Activated naive CD4-positive, alpha-beta T cell treated with anti-CD3 and anti-CD28 coated beads, Interleukin-2, amount 50 U/mL, for 24 hours (primary cell): ENCODE data around the gene CCR1.

Source experiments
- H3K27ac Mint-ChIP-seq: one replicate; pipeline ENCODE4 v1.8.0; 2021; ENCODE audit warnings: mild to moderate bottlenecking, mixed read lengths
- H3K27me3 Mint-ChIP-seq: one replicate; pipeline ENCODE4 v1.8.0; 2021; ENCODE audit warnings: mixed read lengths
- H3K36me3 Mint-ChIP-seq: one replicate; pipeline ENCODE4 v1.8.0; 2021; ENCODE audit warnings: mixed read lengths
- H3K4me1 Mint-ChIP-seq: one replicate; pipeline ENCODE4 v1.8.0; 2021; ENCODE audit warnings: mixed read lengths
- H3K4me3 Mint-ChIP-seq: one replicate; pipeline ENCODE4 v1.8.0; 2021; ENCODE audit warnings: mild to moderate bottlenecking, mixed read lengths
- H3K9me3 Mint-ChIP-seq: one replicate; pipeline ENCODE4 v1.8.0; 2021; ENCODE audit warnings: mixed read lengths

The CCR1 gene

GRCh38 chr3:46154311-46154710, 53.8 kb downstream of the CCR1 start:
- Mint-ChIP-seq H3K4me1 (no peaks in the 10 kb centered on the region), H3K27me3 (no peaks in the 10 kb centered on the region), H3K4me3 (no peak overlapping the region), H3K27ac (no peak overlapping the region), H3K9me3 (no peaks in the 10 kb centered on the region), H3K36me3 (no peaks in the 10 kb centered on the region)
